LNCaP clone FGC (cell line): ENCODE results near the gene SPEM2.

ENCODE experiments used
- DNase-seq: peaks from one replicate; pipeline ENCODE4 v3.0.0-alpha.2; 2011; ENCODE audit warnings: low read depth
- H3K4me3 ChIP-seq: 2 replicates; pipeline ENCODE4 v1.5.1; 2011; ENCODE audit warnings: mild to moderate bottlenecking, low read depth, low read length, control low read depth
- TF ChIP-seq, protein P1 (sequence below): IDR thresholded peaks from 2 replicates; pipeline ENCODE4 v1.5.1; 2012; ENCODE audit warnings: mild to moderate bottlenecking; ENCODE audit not compliant: control insufficient read depth, insufficient read depth; ENCODE audit errors: extremely low read depth

The SPEM2 gene

GRCh38 chr17:7475764-7476422 lies 50.5 kb downstream of the SPEM2 start:
- TF ChIP-seq, protein P1, sequence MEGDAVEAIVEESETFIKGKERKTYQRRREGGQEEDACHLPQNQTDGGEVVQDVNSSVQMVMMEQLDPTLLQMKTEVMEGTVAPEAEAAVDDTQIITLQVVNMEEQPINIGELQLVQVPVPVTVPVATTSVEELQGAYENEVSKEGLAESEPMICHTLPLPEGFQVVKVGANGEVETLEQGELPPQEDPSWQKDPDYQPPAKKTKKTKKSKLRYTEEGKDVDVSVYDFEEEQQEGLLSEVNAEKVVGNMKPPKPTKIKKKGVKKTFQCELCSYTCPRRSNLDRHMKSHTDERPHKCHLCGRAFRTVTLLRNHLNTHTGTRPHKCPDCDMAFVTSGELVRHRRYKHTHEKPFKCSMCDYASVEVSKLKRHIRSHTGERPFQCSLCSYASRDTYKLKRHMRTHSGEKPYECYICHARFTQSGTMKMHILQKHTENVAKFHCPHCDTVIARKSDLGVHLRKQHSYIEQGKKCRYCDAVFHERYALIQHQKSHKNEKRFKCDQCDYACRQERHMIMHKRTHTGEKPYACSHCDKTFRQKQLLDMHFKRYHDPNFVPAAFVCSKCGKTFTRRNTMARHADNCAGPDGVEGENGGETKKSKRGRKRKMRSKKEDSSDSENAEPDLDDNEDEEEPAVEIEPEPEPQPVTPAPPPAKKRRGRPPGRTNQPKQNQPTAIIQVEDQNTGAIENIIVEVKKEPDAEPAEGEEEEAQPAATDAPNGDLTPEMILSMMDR, result no peak
- DNase-seq, result no peak
- no peak overlapping the region for H3K4me3 ChIP-seq

DNA sequence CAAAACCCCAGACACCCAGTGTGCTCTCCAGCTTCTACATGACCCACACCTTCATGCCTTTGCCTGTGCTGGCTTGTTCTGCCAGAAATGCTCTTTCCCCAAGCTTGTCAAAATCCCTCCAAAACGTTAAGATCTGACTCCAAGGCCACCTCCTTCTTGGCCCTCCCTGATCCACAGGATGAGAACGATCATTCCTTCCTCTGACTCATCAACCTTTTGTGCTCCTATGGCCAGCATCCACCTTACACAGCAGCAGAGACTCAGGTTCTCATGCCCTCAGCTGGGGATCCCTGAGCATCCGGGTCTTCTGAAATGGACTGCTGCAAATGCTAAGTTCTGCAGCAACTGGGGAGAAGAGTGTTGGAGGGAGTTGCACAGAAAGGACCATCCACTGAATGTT lies 51.1 kb downstream of the SPEM2 start:
- DNase-seq, result no peak
- H3K4me3 ChIP-seq, result no peak overlapping the region
- TF ChIP-seq, protein P1, result no peak

GRCh38 chr17:7476951-7477350 lies 51.5 kb downstream of the SPEM2 start:
- no peak for DNase-seq
- TF ChIP-seq, protein P1, result no peak
- H3K4me3 ChIP-seq, result no peak overlapping the region
